H1 (cell line): Measurements from ENCODE around the gene ENO2. TPM values are rescaled to one million over a fixed set of nuclear protein-coding genes. Genes with fewer than 3 reads are reported as not detected.

Experiments used
- BCL11A ChIP-seq, 2 experiments: IDR thresholded peaks; one replicate each; pipeline ENCODE4 v1.6.1; 2011; ENCODE audit warnings: low read depth in 2 of 2, low read length in 2 of 2, mild to moderate bottlenecking in 2 of 2
- CBX5 ChIP-seq: fragments of 300-800, 300-1000 bp; sonication (generic); IDR thresholded peaks from 2 replicates; pipeline ENCODE4 v1.7.1; 2016; ENCODE audit warnings: antibody characterized with exemption, low read length, low read depth
- CEBPB ChIP-seq: IDR thresholded peaks from 2 replicates; pipeline ENCODE4 v1.6.1; 2012; ENCODE audit warnings: low read depth, low read length
- CHD1 ChIP-seq: IDR thresholded peaks from 2 replicates; pipeline ENCODE4 v1.6.1; 2012; ENCODE audit warnings: low read depth, low read length, improper control_type of control experiment
- EP300 ChIP-seq, 2 experiments: IDR thresholded peaks; 1 replicate in 1 of 2; 2 replicates in 1 of 2; pipeline ENCODE4 v1.6.1; 2011 to 2012; ENCODE audit warnings: low read depth in 2 of 2, low read length in 2 of 2, mild to moderate bottlenecking in 2 of 2, borderline replicate concordance in 1 of 2, inconsistent platforms in 1 of 2, moderate library complexity in 1 of 2
- GTF2F1 ChIP-seq: IDR thresholded peaks from 2 replicates; pipeline ENCODE4 v1.6.1; 2012; ENCODE audit warnings: low read depth, low read length, improper control_type of control experiment, borderline replicate concordance
- HDAC6 ChIP-seq: IDR thresholded peaks from one replicate; pipeline ENCODE4 v1.7.1; 2012; ENCODE audit warnings: low read depth, mild to moderate bottlenecking, inconsistent platforms, low read length, moderate library complexity
- JUND ChIP-seq: IDR thresholded peaks from 2 replicates; pipeline ENCODE4 v1.6.1; 2011; ENCODE audit warnings: mild to moderate bottlenecking, improper control_type of control experiment, low read length
- KDM1A ChIP-seq: fragments of 200-600, 300-600 bp; sonication (generic); IDR thresholded peaks from 2 replicates; pipeline ENCODE4 v1.7.1; 2016; ENCODE audit warnings: mild to moderate bottlenecking, low read length, borderline replicate concordance
- KDM4A ChIP-seq: IDR thresholded peaks from one replicate; pipeline ENCODE4 v1.7.1; 2012; ENCODE audit warnings: low read depth, mild to moderate bottlenecking, moderate library complexity, low read length, inconsistent platforms; ENCODE audit not compliant: severe bottlenecking
- KDM5A ChIP-seq: fragments of 200-600 bp; IDR thresholded peaks from 2 replicates; pipeline ENCODE4 v1.7.1; 2012; ENCODE audit warnings: mild to moderate bottlenecking, low read length, inconsistent platforms, mixed read lengths
- NRF1 ChIP-seq: IDR thresholded peaks from 2 replicates; pipeline ENCODE4 v1.6.1; 2011; ENCODE audit warnings: mild to moderate bottlenecking, low read depth, low read length, improper control_type of control experiment
- SAP30 ChIP-seq: fragments of 300-600 bp; sonication (generic); IDR thresholded peaks from 2 replicates; pipeline ENCODE4 v1.7.1; 2012; ENCODE audit warnings: low read length, moderate library complexity, mild to moderate bottlenecking, inconsistent platforms; ENCODE audit not compliant: insufficient read depth, insufficient replicate concordance
- SIX5 ChIP-seq: IDR thresholded peaks from 2 replicates; pipeline ENCODE4 v1.6.1; 2011; ENCODE audit warnings: mild to moderate bottlenecking, low read depth, low read length
- SP2 ChIP-seq: IDR thresholded peaks from 2 replicates; pipeline ENCODE4 v1.6.1; 2012; ENCODE audit warnings: mild to moderate bottlenecking, low read length, inconsistent platforms
- TAF7 ChIP-seq: optimal IDR thresholded peaks from 2 replicates; pipeline ENCODE3; 2011; ENCODE audit warnings: low read depth, mild to moderate bottlenecking, inconsistent platforms, low read length, moderate library complexity, borderline replicate concordance
- TCF12 ChIP-seq: IDR thresholded peaks from 2 replicates; pipeline ENCODE4 v1.6.1; 2011; ENCODE audit warnings: low read depth, mild to moderate bottlenecking, low read length
- TEAD4 ChIP-seq: IDR thresholded peaks from 2 replicates; pipeline ENCODE4 v1.6.1; 2012; ENCODE audit warnings: low read depth, low read length, inconsistent platforms, mixed read lengths
- YY1 ChIP-seq: IDR thresholded peaks from 2 replicates; pipeline ENCODE4 v1.6.1; 2011; ENCODE audit warnings: low read depth, mild to moderate bottlenecking, low read length
- polyA plus RNA-seq, 7 experiments: library from polyadenylated mRNA; depleted of rRNA in 3 of 7; stranded (reverse) in 5 of 7; unstranded in 2 of 7; fragments of >200 nt in 5 of 7; fragments of 200-250 nt in 2 of 7; gene quantifications; 1 replicate in 5 of 7; 2 replicates in 1 of 7; 4 replicates in 1 of 7; pipeline versions ENCODE4 v1.2.1 to v1.2.3, GENCODE V29; 2011 to 2013; ENCODE audit warnings: missing spikeins in 2 of 7, mixed read lengths in 2 of 7
- total RNA-seq: library from RNA; stranded (reverse); fragmentation: NEBNext Ultra II Directional; extraction: Animal tissue kit (Norgen Biotek cat#: 25700); gene quantifications from 2 replicates; pipeline ENCODE4 v1.2.1, GENCODE V29; 2021
- TF ChIP-seq, protein P1 (sequence below): IDR thresholded peaks from 2 replicates; pipeline ENCODE4 v1.6.1; 2012; ENCODE audit warnings: low read length, inconsistent platforms
- TF ChIP-seq, protein P2 (sequence below): IDR thresholded peaks from 2 replicates; pipeline ENCODE4 v1.6.1; 2011; ENCODE audit warnings: low read length, improper control_type of control experiment

ENO2 gene
- total and polyA plus RNA-seq, 2 of the 8 experiments (the other 6 are each of a cell fraction or from before 2014, with no cell fraction given) = 92.4 to 102 TPM

GRCh38 chr12:6937481-6938352, 23.3 kb downstream of the ENO2 start (continued):
- TF ChIP-seq TCF12 = 0 out of 2 replicates have a peak, but pooled peaks have one; percentile 68
- TF ChIP-seq CEBPB = no peak
- TF ChIP-seq HDAC6 = no peak
- no peak for TF ChIP-seq KDM1A
- TF ChIP-seq TEAD4 = peak; percentile 87
- TF ChIP-seq, protein P1, sequence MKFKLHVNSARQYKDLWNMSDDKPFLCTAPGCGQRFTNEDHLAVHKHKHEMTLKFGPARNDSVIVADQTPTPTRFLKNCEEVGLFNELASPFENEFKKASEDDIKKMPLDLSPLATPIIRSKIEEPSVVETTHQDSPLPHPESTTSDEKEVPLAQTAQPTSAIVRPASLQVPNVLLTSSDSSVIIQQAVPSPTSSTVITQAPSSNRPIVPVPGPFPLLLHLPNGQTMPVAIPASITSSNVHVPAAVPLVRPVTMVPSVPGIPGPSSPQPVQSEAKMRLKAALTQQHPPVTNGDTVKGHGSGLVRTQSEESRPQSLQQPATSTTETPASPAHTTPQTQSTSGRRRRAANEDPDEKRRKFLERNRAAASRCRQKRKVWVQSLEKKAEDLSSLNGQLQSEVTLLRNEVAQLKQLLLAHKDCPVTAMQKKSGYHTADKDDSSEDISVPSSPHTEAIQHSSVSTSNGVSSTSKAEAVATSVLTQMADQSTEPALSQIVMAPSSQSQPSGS = peak; percentile 82
- TF ChIP-seq KDM5A = no peak
- no peak for TF ChIP-seq NRF1
- TF ChIP-seq EP300 (IDR thresholded peaks at IDR 0.05; ENCODE audit: borderline replicate concordance in 1 of 2, low read depth in 2 of 2, low read length in 2 of 2) = peak; percentile 56 to 63; a peak in 1 of 3 replicates
- no peak for TF ChIP-seq SIX5
- TF ChIP-seq CHD1 = no peak
- TF ChIP-seq TAF7 = peak; percentile 86
- TF ChIP-seq, protein P2, sequence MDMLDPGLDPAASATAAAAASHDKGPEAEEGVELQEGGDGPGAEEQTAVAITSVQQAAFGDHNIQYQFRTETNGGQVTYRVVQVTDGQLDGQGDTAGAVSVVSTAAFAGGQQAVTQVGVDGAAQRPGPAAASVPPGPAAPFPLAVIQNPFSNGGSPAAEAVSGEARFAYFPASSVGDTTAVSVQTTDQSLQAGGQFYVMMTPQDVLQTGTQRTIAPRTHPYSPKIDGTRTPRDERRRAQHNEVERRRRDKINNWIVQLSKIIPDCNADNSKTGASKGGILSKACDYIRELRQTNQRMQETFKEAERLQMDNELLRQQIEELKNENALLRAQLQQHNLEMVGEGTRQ = no peak; the same call in 1 of the 2 replicates
- TF ChIP-seq JUND = peak; percentile 49; the same call in 1 of the 2 replicates
- TF ChIP-seq SP2 = peak; percentile 19; the same call in 1 of the 2 replicates
- no peak for TF ChIP-seq SAP30
- TF ChIP-seq CBX5 = no peak
- TF ChIP-seq KDM4A = peak; percentile 95
- no peak for TF ChIP-seq BCL11A (IDR thresholded peaks at IDR 0.05; ENCODE audit: low read depth in 2 of 2, low read length in 2 of 2)
- TF ChIP-seq YY1 = peak; percentile 80; the same call in 1 of the 2 replicates
- TF ChIP-seq GTF2F1 = no peak
